Liver (tissue), 9 donors: ENCODE data around the gene NPAS4. TPM values are rescaled to one million over a fixed set of nuclear protein-coding genes. Genes with fewer than 3 reads are reported as not detected.

Source experiments
- DNase-seq: peaks from one replicate; pipeline ENCODE4 v3.0.0-alpha.2; 2017; ENCODE audit warnings: low spot score
- H3K27ac ChIP-seq, 2 donors: one replicate each; pipeline ENCODE4 v1.7.0; 2013; ENCODE audit warnings: inconsistent platforms in 2 of 2, low read length in 2 of 2, control low read depth in 1 of 2, low read depth in 1 of 2, mild to moderate bottlenecking in 1 of 2
- H3K27me3 ChIP-seq, 4 donors: one replicate each; pipeline versions ENCODE4 v1.6.1 to v1.7.0; 2013; ENCODE audit warnings: low read length in 3 of 4, inconsistent platforms in 1 of 4, mild to moderate bottlenecking in 1 of 4, moderate library complexity in 1 of 4; ENCODE audit not compliant: control insufficient read depth in 4 of 4, insufficient read depth in 4 of 4
- H3K36me3 ChIP-seq, 4 donors: one replicate each; pipeline versions ENCODE4 v1.6.1 to v1.7.0; 2013; ENCODE audit warnings: low read length in 3 of 4, mild to moderate bottlenecking in 3 of 4, low read depth in 1 of 4, moderate library complexity in 1 of 4; ENCODE audit not compliant: control insufficient read depth in 4 of 4, insufficient read depth in 3 of 4
- H3K4me1 ChIP-seq, 4 donors: one replicate each; pipeline versions ENCODE4 v1.6.1 to v1.7.0; 2013; ENCODE audit warnings: low read length in 3 of 4, mild to moderate bottlenecking in 3 of 4, moderate library complexity in 1 of 4; ENCODE audit not compliant: control insufficient read depth in 4 of 4, insufficient read depth in 4 of 4
- H3K4me3 ChIP-seq, 3 donors: one replicate each; pipeline versions ENCODE4 v1.6.1 to v1.7.0; 2013; ENCODE audit warnings: low read length in 3 of 3, control low read depth in 1 of 3, low read depth in 1 of 3, mild to moderate bottlenecking in 1 of 3
- H3K9ac ChIP-seq, 2 donors: one replicate each; pipeline ENCODE4 v1.7.0; 2013; ENCODE audit warnings: low read length in 2 of 2, mild to moderate bottlenecking in 2 of 2, moderate library complexity in 2 of 2, control low read depth in 1 of 2, low read depth in 1 of 2
- H3K9me3 ChIP-seq, 4 donors: one replicate each; pipeline versions ENCODE4 v1.6.1 to v1.7.0; 2013; ENCODE audit warnings: low read length in 3 of 4; ENCODE audit not compliant: control insufficient read depth in 4 of 4
- ATF3 ChIP-seq: IDR thresholded peaks from 2 replicates; pipeline ENCODE4 v1.6.1; 2016; ENCODE audit warnings: antibody characterized with exemption
- CTCF ChIP-seq: fragments of 150-350 bp; IDR thresholded peaks from 2 replicates; pipeline ENCODE4 v1.5.1; 2017; ENCODE audit warnings: improper control_type of control experiment, low read depth, low read length; ENCODE audit not compliant: missing input control
- EGR1 ChIP-seq, 2 donors: IDR thresholded peaks; 2 replicates each; pipeline ENCODE4 v1.6.1; 2016 to 2018; ENCODE audit warnings: antibody characterized with exemption in 2 of 2, low read depth in 2 of 2
- FOXA2 ChIP-seq: IDR thresholded peaks from 2 replicates; pipeline ENCODE4 v1.6.1; 2016; ENCODE audit warnings: antibody characterized with exemption
- GABPA ChIP-seq, 2 donors: IDR thresholded peaks in 1 of 2; conservative IDR thresholded peaks in 1 of 2; 2 replicates each; pipeline ENCODE4 v1.6.1; 2016; ENCODE audit warnings: antibody characterized with exemption in 2 of 2, mild to moderate bottlenecking in 1 of 2, moderate library complexity in 1 of 2
- HNF4A ChIP-seq, 2 donors: conservative IDR thresholded peaks; 2 replicates each; pipeline ENCODE4 v1.6.1; 2016; ENCODE audit warnings: antibody characterized with exemption in 2 of 2, mild to moderate bottlenecking in 2 of 2
- HNF4G ChIP-seq: IDR thresholded peaks from 2 replicates; pipeline ENCODE4 v1.6.1; 2016; ENCODE audit warnings: antibody characterized with exemption
- JUND ChIP-seq, 2 donors: IDR thresholded peaks; 2 replicates each; pipeline ENCODE4 v1.6.1; 2016; ENCODE audit warnings: antibody characterized with exemption in 2 of 2
- REST ChIP-seq: IDR thresholded peaks from 2 replicates; pipeline ENCODE4 v1.6.1; 2016; ENCODE audit warnings: antibody characterized with exemption, mild to moderate bottlenecking
- RXRA ChIP-seq, 2 donors: IDR thresholded peaks; 2 replicates each; pipeline ENCODE4 v1.6.1; 2017 to 2018; ENCODE audit warnings: antibody characterized with exemption in 2 of 2, mild to moderate bottlenecking in 1 of 2
- SP1 ChIP-seq: IDR thresholded peaks from 2 replicates; pipeline ENCODE4 v1.6.1; 2018; ENCODE audit warnings: antibody characterized with exemption, mild to moderate bottlenecking
- TAF1 ChIP-seq: conservative IDR thresholded peaks from 2 replicates; pipeline ENCODE4 v1.6.1; 2016; ENCODE audit warnings: antibody characterized with exemption, mild to moderate bottlenecking
- WGBS: extraction: QIAGEN DNeasy Blood & Tissue Kit; methylation state at CpG from one replicate; pipeline ENCODE4 v1.1.7; 2013; 5-methylcytosine and 5-hydroxymethylcytosine counted together
- polyA plus RNA-seq, 2 donors: library from polyadenylated mRNA; stranded (reverse) in 1 of 2; unstranded in 1 of 2; fragments of 200-250 nt in 1 of 2; fragments of >200 nt in 1 of 2; fragmentation: Nextera tagmentation in 1 of 2; extraction: Ambion mirVana in 1 of 2; gene quantifications; one replicate each; pipeline versions ENCODE4 v1.2.1 to v1.2.3, GENCODE V29; 2013 to 2015
- total RNA-seq, 2 donors: library from RNA; depleted of rRNA; stranded (reverse); fragments of >200 nt; gene quantifications; one replicate each; pipeline ENCODE4 v1.2.3, GENCODE V29; 2014
- TF ChIP-seq, protein P1 (sequence below): IDR thresholded peaks from 2 replicates; pipeline ENCODE4 v1.6.1; 2016; ENCODE audit warnings: antibody characterized with exemption
- TF ChIP-seq, protein P2 (sequence below): IDR thresholded peaks from 2 replicates; pipeline ENCODE4 v1.6.1; 2016; ENCODE audit warnings: antibody characterized with exemption
- donor health status: healthy.
- donor health status: healthy.
- donor health status: healthy.
- donor health status: healthy.
- donor health status: healthy.

The NPAS4 gene
- total and polyA plus RNA-seq, 4 donors, result 0.01 TPM; not detected in 3

- DNase-seq, result no peak
- Histone ChIP-seq H3K27me3 (no peaks in the 10 kb centered on the region), H3K36me3 (no peaks in the 10 kb centered on the region), H3K27ac (no peak overlapping the region), H3K9ac (no peak overlapping the region), H3K9me3 (no peaks in the 10 kb centered on the region), H3K4me3 (peak overlapping the region in 1 of 3 donors; percentile 90), H3K4me1 (peaks cover 4 to 16% (median 10%) of the 10 kb centered on the region in 4 donors)
- 71% methylated on average over 19 of the region's 19 CpGs for WGBS
- TF ChIP-seq SP1, result no peak
- TF ChIP-seq TAF1, result no peak
- TF ChIP-seq EGR1 (IDR thresholded peaks at IDR 0.05; ENCODE audit: low read depth in 2 of 2), result no peak
- no peak for TF ChIP-seq FOXA2
- TF ChIP-seq HNF4G, result no peak
- no peak for TF ChIP-seq RXRA (IDR thresholded peaks at IDR 0.05)
- TF ChIP-seq REST, result no peak
- TF ChIP-seq HNF4A (conservative IDR thresholded peaks at IDR 0.05), result no peak
- no peak for TF ChIP-seq JUND (IDR thresholded peaks at IDR 0.05)
- no peak for TF ChIP-seq CTCF
- TF ChIP-seq, protein P1, sequence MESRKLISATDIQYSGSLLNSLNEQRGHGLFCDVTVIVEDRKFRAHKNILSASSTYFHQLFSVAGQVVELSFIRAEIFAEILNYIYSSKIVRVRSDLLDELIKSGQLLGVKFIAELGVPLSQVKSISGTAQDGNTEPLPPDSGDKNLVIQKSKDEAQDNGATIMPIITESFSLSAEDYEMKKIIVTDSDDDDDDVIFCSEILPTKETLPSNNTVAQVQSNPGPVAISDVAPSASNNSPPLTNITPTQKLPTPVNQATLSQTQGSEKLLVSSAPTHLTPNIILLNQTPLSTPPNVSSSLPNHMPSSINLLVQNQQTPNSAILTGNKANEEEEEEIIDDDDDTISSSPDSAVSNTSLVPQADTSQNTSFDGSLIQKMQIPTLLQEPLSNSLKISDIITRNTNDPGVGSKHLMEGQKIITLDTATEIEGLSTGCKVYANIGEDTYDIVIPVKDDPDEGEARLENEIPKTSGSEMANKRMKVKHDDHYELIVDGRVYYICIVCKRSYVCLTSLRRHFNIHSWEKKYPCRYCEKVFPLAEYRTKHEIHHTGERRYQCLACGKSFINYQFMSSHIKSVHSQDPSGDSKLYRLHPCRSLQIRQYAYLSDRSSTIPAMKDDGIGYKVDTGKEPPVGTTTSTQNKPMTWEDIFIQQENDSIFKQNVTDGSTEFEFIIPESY, result no peak
- no peak for TF ChIP-seq GABPA (IDR thresholded peaks at IDR 0.05 in 1 of 2, conservative IDR thresholded peaks at IDR 0.05 in 1 of 2)
- TF ChIP-seq ATF3, result no peak
- TF ChIP-seq, protein P2, sequence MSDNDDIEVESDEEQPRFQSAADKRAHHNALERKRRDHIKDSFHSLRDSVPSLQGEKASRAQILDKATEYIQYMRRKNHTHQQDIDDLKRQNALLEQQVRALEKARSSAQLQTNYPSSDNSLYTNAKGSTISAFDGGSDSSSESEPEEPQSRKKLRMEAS, result no peak
Observed at GRCh38 chr11:66465373-66466224, 44.8 kb downstream of the NPAS4 start.
